Activated CD8-positive, alpha-beta memory T cell treated with anti-CD3 and anti-CD28 coated beads, Interleukin-2, amount 50 U/mL, for 48 hours (primary cell): Measurements from ENCODE around the gene TRMO.

ENCODE experiments used
- DNase-seq: peaks from one replicate; pipeline ENCODE4 v3.0.0-alpha.2; 2020

TRMO gene

DNA sequence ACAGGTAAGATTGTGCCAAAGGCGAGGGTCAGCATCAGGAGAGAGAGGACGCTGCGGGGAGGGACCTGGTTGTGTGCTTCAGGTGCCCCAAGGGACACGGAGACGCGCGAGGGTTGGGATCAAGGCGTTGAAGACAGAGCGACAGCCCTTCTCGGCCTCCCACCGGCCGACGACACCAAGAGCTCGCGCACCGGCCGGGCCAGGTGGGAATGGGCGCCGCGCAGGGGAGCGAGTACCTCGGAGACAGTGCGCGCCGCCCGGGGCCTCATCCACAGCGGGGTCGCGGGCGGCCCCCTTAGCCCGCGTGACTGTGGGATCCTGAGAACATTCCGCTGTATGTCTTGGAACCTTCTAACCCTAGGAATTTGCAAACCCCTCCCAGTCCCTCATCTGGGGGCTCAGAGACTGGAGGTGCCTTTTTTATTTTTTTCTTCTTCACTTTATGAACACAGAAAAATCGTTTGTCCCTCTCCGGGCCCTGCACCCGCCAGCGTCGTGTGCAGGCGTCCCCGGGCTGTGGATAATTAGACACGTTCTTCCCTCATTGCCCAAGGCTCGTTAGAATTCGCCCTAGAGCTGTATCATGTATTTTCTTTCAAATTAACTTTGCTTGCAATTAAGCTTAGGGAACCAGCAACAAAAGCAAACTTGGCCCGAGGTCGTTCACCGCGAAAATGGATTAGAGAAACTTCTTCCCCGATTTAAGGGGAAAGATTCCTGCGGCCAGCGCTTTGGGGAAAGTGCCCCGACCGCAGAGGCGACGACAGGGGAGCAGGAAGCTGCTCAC is 64.5 kb downstream of the TRMO start:
- DNase-seq, result no peak

DNA sequence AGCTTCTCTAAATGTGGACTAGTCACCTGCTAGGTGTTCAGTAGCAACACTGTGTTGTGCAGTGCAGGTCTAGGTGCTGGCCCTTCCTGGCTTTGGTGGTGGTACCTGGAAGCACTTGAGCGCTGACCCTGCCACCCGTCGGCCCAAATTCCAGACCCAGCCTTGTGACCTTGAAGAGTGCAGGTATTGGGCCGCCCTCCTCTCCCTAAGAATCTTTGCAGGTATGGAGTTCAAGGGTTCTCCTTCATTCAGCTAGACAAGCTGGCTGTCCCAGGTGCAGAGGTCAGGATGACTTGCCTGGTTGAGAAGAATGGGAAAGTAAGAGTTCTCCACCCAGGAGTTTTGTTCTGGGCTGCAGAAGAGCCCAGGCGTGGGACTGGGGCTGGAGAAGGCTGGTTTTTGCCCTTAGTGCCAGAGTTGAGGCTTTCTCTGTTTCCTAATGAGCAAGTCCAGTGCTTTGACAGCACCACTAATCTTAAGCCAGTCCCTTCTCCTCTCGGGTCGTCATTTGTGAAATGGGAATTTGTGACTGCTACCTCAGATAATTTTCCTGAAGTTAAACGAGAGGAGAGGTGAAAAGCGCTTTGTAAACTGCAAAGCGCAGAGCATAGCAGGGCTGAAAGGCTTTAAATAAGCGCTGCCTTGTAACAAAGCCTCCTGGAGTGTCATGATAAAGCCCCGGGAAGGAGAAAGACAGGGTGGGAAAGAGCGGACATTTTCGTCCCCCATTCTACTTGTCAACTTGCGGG is 65.3 kb downstream of the TRMO start:
- DNase-seq, result no peak

DNA sequence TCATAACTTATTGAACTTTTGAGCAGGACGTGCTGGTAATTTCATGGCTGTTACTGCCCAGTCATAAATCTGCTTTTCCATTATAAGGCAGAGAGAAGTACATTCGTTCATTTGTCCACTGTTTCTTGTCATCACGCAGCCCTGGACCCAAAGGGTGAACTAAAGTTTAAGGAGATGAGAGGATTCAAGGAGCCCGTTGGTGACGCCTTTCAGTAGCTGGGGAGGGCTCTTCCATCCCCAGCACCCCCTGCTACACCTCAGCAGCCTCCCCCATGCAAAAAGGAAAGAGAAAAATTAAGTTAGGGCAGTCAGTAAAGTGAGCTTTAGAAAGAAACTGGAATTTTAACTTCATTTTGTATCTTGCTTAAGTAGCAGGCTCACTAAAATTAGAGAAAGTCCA is 66.4 kb downstream of the TRMO start:
- DNase-seq, result no peak

DNA sequence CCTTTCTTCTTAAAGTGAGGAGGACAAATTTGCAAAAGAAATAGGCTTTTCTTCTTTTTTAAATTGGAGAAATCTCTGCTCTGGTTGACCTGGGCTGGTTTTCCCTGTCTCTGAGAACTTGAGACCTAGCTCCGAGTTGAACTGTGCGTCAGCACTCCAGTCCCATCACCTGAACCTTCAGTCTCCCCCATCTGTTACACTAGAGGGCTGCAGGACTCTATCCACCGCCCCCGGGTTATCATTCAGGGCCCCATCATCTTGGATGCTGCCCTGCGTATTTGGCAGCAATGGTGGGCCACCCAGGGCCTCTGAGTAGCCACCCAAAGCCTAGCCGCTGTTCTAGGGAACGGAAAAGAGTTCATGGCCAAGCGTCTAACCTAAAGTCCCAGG is 66.8 kb downstream of the TRMO start:
- no peak for DNase-seq

DNA sequence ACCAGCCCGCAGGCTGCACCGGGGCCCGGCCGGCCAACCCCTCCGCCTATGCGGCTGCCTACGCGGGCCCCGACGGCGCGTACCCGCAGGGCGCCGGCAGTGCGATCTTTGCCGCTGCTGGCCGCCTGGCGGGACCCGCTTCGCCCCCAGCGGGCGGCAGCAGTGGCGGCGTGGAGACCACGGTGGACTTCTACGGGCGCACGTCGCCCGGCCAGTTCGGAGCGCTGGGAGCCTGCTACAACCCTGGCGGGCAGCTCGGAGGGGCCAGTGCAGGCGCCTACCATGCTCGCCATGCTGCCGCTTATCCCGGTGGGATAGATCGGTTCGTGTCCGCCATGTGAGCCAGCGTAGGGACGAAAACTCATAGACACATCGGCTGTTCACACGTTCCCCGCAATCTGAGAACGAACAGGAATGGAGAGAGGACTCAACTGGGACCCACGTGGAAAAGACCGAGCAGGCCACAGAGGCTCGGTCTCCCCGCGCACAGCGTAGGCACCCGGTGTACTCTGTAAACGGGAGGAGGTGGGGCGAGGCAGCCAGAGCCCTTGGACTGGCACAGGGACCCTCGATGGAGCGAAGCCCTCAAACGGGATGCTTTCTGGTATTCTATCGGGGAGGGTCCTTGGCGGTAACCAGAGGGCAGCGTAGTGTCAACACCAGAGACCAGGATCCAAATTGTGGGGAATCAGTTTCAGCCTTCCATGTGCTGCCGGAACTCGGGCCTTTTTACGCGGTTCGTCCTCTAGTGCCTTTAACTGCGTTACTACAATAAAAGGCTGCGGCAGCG is 67.4 kb downstream of the TRMO start:
- no peak for DNase-seq
